ENCODE data around the gene ACTL7B. TPM values are rescaled to one million over a fixed set of nuclear protein-coding genes. Genes with fewer than 3 reads are reported as not detected.

The ACTL7B gene
- total RNA-seq, 6 experiments from 2014 or later: not detected

GRCh38 chr9:108861464-108861863 is 5.7 kb upstream of the ACTL7B start:
- Mint-ChIP-seq H3K4me3 (no peak overlapping the region), H3K27me3 (ENCODE audit: insufficient read depth) (peaks cover 3% of the 10 kb centered on the region; the same call in 1 of the 2 replicates), H3K36me3 (ENCODE audit: low read depth) (peaks cover 6% of the 10 kb centered on the region; the same call in 1 of the 2 replicates), H3K9me3 (no peaks in the 10 kb centered on the region; the same call in none of the 2 replicates), H3K27ac (no peak overlapping the region), H3K4me1 (ENCODE audit: low read depth) (peaks cover 11% of the 10 kb centered on the region)
- no peak for TF ChIP-seq CTCF (IDR thresholded peaks at IDR 0.05)
- DNase-seq: no peak

GRCh38 chr9:108860764-108861163 is 5.0 kb upstream of the ACTL7B start:
- peaks cover 6% of the 10 kb centered on the region; the same call in 1 of the 2 replicates for H3K36me3 Mint-ChIP-seq (ENCODE audit: low read depth)
- H3K9me3 Mint-ChIP-seq: no peaks in the 10 kb centered on the region; the same call in none of the 2 replicates
- H3K27me3 Mint-ChIP-seq (ENCODE audit: insufficient read depth): peaks cover 3% of the 10 kb centered on the region; the same call in 1 of the 2 replicates
- peaks cover 11% of the 10 kb centered on the region for H3K4me1 Mint-ChIP-seq (ENCODE audit: low read depth)
- no peak for DNase-seq
- no peak overlapping the region for H3K4me3 Mint-ChIP-seq
- TF ChIP-seq CTCF (IDR thresholded peaks at IDR 0.05): no peak
- H3K27ac Mint-ChIP-seq: no peak overlapping the region

- no peak for TF ChIP-seq CTCF (IDR thresholded peaks at IDR 0.05)
- Mint-ChIP-seq H3K4me3 (no peak overlapping the region), H3K4me1 (ENCODE audit: low read depth) (peaks cover 11% of the 10 kb centered on the region), H3K27ac (no peak overlapping the region), H3K36me3 (ENCODE audit: low read depth) (peaks cover 6% of the 10 kb centered on the region; the same call in 1 of the 2 replicates), H3K27me3 (ENCODE audit: insufficient read depth) (peaks cover 3% of the 10 kb centered on the region; the same call in 1 of the 2 replicates), H3K9me3 (no peaks in the 10 kb centered on the region; the same call in none of the 2 replicates)
- DNase-seq: no peak
These were observed 4.6 kb upstream of the ACTL7B start for GRCh38 chr9:108860354-108860753.

GRCh38 chr9:108859459-108860114 is 3.8 kb upstream of the ACTL7B start:
- H3K27me3 Mint-ChIP-seq (ENCODE audit: insufficient read depth): peaks cover 3% of the 10 kb centered on the region; the same call in 1 of the 2 replicates
- peaks cover 6% of the 10 kb centered on the region; the same call in 1 of the 2 replicates for H3K36me3 Mint-ChIP-seq (ENCODE audit: low read depth)
- H3K4me1 Mint-ChIP-seq (ENCODE audit: low read depth): peaks cover 11% of the 10 kb centered on the region
- no peak for DNase-seq
- no peak overlapping the region for H3K4me3 Mint-ChIP-seq
- TF ChIP-seq CTCF (IDR thresholded peaks at IDR 0.05): no peak
- no peak overlapping the region for H3K27ac Mint-ChIP-seq
- no peaks in the 10 kb centered on the region; the same call in none of the 2 replicates for H3K9me3 Mint-ChIP-seq

- H3K36me3 Mint-ChIP-seq (ENCODE audit: low read depth): peaks cover 6% of the 10 kb centered on the region; the same call in 1 of the 2 replicates
- TF ChIP-seq CTCF (IDR thresholded peaks at IDR 0.05): no peak
- H3K27me3 Mint-ChIP-seq (ENCODE audit: insufficient read depth): peaks cover 6% of the 10 kb centered on the region; the same call in 1 of the 2 replicates
- no peak overlapping the region for H3K4me3 Mint-ChIP-seq
- no peak for DNase-seq
- H3K27ac Mint-ChIP-seq: no peak overlapping the region
- H3K9me3 Mint-ChIP-seq: no peaks in the 10 kb centered on the region; the same call in none of the 2 replicates
- peaks cover 11% of the 10 kb centered on the region for H3K4me1 Mint-ChIP-seq (ENCODE audit: low read depth)
These were observed 1.8 kb upstream of the ACTL7B start for GRCh38 chr9:108857572-108857971.
